Daoy (cell line): Measurements from ENCODE around the gene STX10. TPM values are rescaled to one million over a fixed set of nuclear protein-coding genes. Genes with fewer than 3 reads are reported as not detected.
"Not testable (repeated sequence)": the region's sequence is repeated elsewhere in the genome, so short reads cannot be mapped to it uniquely, and the experiment has no call there.

ENCODE experiments used
- DNase-seq: peaks from one replicate; pipeline ENCODE4 v3.0.0-alpha.2; 2015; ENCODE audit warnings: low read depth
- total RNA-seq: library from RNA; depleted of rRNA; stranded (reverse); fragments of >200 nt; shearing (Covaris generic); gene quantifications from 2 replicates; pipeline ENCODE4 v1.2.3, GENCODE V29; 2014; rRNA removed

Gene STX10
- total RNA-seq = 88.8 and 89.8 TPM in 2 replicates

GRCh38 chr19:13150187-13150930 is at the start of gene STX10, which contains the start of gene IER2:
Gene STX10, minus strand, starts transcription at chr19:13150375. Its CDS starts 202 bp downstream, at chr19:13150173.
Gene IER2, plus strand, starts transcription at chr19:13150411. Its CDS starts 2,776 bp downstream, at chr19:13153187.
- DNase-seq = peak; percentile 98

GRCh38 chr19:13198634-13199033 is 48.5 kb upstream of the STX10 start:
- DNase-seq = no peak

GRCh38 chr19:13195678-13196077 is 45.5 kb upstream of the STX10 start:
- DNase-seq = no peak

- DNase-seq = no peak
Observed at GRCh38 chr19:13190781-13191540, 40.8 kb upstream of the STX10 start.

- no peak for DNase-seq
Observed at GRCh38 chr19:13189600-13189999, 39.4 kb upstream of the STX10 start.

GRCh38 chr19:13187419-13187818 is 37.2 kb upstream of the STX10 start:
- no peak for DNase-seq

- DNase-seq = not testable (repeated sequence)
Observed at GRCh38 chr19:13186688-13187087, 36.5 kb upstream of the STX10 start.

GRCh38 chr19:13185763-13186657 is 35.8 kb upstream of the STX10 start:
- DNase-seq = not testable (repeated sequence)

GRCh38 chr19:13184926-13185325 is 34.8 kb upstream of the STX10 start:
- DNase-seq = not testable (repeated sequence)

GRCh38 chr19:13181747-13182388 is 31.7 kb upstream of the STX10 start:
- DNase-seq = peak; percentile 71

- not testable (repeated sequence) for DNase-seq
Observed at GRCh38 chr19:13178291-13178690, 28.1 kb upstream of the STX10 start.

GRCh38 chr19:13177584-13177983 is 27.4 kb upstream of the STX10 start:
- DNase-seq = not testable (repeated sequence)

GRCh38 chr19:13176345-13176744 is 26.2 kb upstream of the STX10 start:
- DNase-seq = peak; percentile 57

GRCh38 chr19:13173139-13173737 is 23.1 kb upstream of the STX10 start:
- no peak for DNase-seq

GRCh38 chr19:13172346-13173138 is 22.4 kb upstream of the STX10 start:
- DNase-seq = peak; percentile 96

- no peak for DNase-seq
Observed at GRCh38 chr19:13171146-13171545, 21.0 kb upstream of the STX10 start.

- peak; percentile 83 for DNase-seq
Observed at GRCh38 chr19:13169769-13170168, 19.6 kb upstream of the STX10 start.

- DNase-seq = not testable (repeated sequence)
Observed at GRCh38 chr19:13166151-13166550, 16.0 kb upstream of the STX10 start.

GRCh38 chr19:13165162-13165997 is 15.2 kb upstream of the STX10 start:
- peak; percentile 56 for DNase-seq
